Left ventricle myocardium inferior (tissue), 1 donor: ENCODE measurements around the gene VSTM2L. TPM values are rescaled to one million over a fixed set of nuclear protein-coding genes. Genes with fewer than 3 reads are reported as not detected.
"Not testable (repeated sequence)": the region's sequence is repeated elsewhere in the genome, so short reads cannot be mapped to it uniquely, and the experiment has no call there.

Source experiments
- DNase-seq: peaks from one replicate; pipeline ENCODE4 v3.0.0-alpha.2; 2020
- H3K27ac ChIP-seq: fragments of 200-600 bp; replicated peaks from 2 replicates; pipeline ENCODE4 v1.8.0; 2021
- H3K27me3 ChIP-seq: fragments of 200-600 bp; 2 replicates; pipeline ENCODE4 v1.8.0; 2021; ENCODE audit warnings: low read depth
- H3K36me3 ChIP-seq: fragments of 200-600 bp; 2 replicates; pipeline ENCODE4 v1.8.0; 2021
- H3K4me1 ChIP-seq: fragments of 200-600 bp; 2 replicates; pipeline ENCODE4 v1.8.0; 2021
- H3K4me3 ChIP-seq: fragments of 200-600 bp; 2 replicates; pipeline ENCODE4 v1.8.0; 2021; ENCODE audit warnings: mild to moderate bottlenecking, moderate library complexity
- H3K9me3 ChIP-seq: fragments of 200-600 bp; replicated peaks from 2 replicates; pipeline ENCODE4 v1.8.0; 2021
- CTCF ChIP-seq: fragments of 200-600 bp; IDR thresholded peaks from 2 replicates; pipeline ENCODE4 v1.8.0; 2021; ENCODE audit warnings: antibody characterized with exemption, mild to moderate bottlenecking, borderline replicate concordance
- intact Hi-C: fragments of 100-400 bp; cut with micrococcal nuclease; formaldehyde crosslinking; loops from one replicate; pipeline ENCODE4 v1.11.0; 2022
- long read RNA-seq: library from polyadenylated mRNA; unstranded; transcript quantifications from one replicate; pipeline ENCODE4 v2.0.0, GENCODE V29; 2021
- total RNA-seq: library from RNA; stranded (reverse); fragmentation: NEBNext Ultra II Directional; extraction: Animal tissue kit (Norgen Biotek cat#: 25700); gene quantifications from one replicate; pipeline ENCODE4 v1.2.1, GENCODE V29; 2021
- donor health status: DM: no; HTN: yes; CAD: no; lungs with severe emphysema.

The VSTM2L gene
- 50.3 TPM for total RNA-seq
- long read RNA-seq, transcript VSTM2L-203 (3 exons, 656 nt), result minor isoform, 8 of 78 reads
- long read RNA-seq, transcript VSTM2L-202 (4 exons, 1,959 nt), result major isoform, 40 of 78 reads
- long read RNA-seq, partial matches to known transcripts, result 25 of 78 reads
- long read RNA-seq, other reads (novel, unspliced or antisense), result 4 of 78 reads

GRCh38 chr20:37902504-37903313 lies at the start of gene VSTM2L:
VSTM2L (plus strand) TSS chr20:37903127; CDS start chr20:37903351, 224 bp downstream.
- no peak for DNase-seq
- peaks cover 93% of the 10 kb centered on the region for H3K27me3 ChIP-seq
- intact Hi-C loops, result no loop called here
- TF ChIP-seq CTCF, result no peak
- H3K36me3 ChIP-seq, result no peaks in the 10 kb centered on the region
- no peaks in the 10 kb centered on the region for H3K9me3 ChIP-seq
- peaks cover 29% of the 10 kb centered on the region for H3K4me1 ChIP-seq
- peak within 1 kb of the TSS; percentile 16 for H3K27ac ChIP-seq
- H3K4me3 ChIP-seq, result peak within 1 kb of the TSS; percentile 64

- DNase-seq, result no peak
- no peak for TF ChIP-seq CTCF
Measured at GRCh38 chr20:37853823-37854375, 49.0 kb upstream of the VSTM2L start.

GRCh38 chr20:37856034-37856433 lies 46.9 kb upstream of the VSTM2L start:
- intact Hi-C loops, H3K27ac ChIP-seq, DNase-seq, H3K4me3 ChIP-seq, H3K27me3 ChIP-seq, H3K9me3 ChIP-seq: not testable (repeated sequence)
- Histone ChIP-seq H3K4me1 (peaks cover 14% of the 10 kb centered on the region), H3K36me3 (peaks cover 40% of the 10 kb centered on the region)

More at GRCh38 chr20:37853823-37854375, 49.0 kb upstream of the VSTM2L start:
- intact Hi-C loops, result no loop called here
- no peak overlapping the region for H3K27ac ChIP-seq
- no peak overlapping the region for H3K4me3 ChIP-seq
- H3K27me3 ChIP-seq, result no peaks in the 10 kb centered on the region
- peaks cover 31% of the 10 kb centered on the region for H3K4me1 ChIP-seq
- peaks cover 31% of the 10 kb centered on the region for H3K36me3 ChIP-seq
- H3K9me3 ChIP-seq, result no peaks in the 10 kb centered on the region

- H3K4me1 ChIP-seq, result peaks cover 14% of the 10 kb centered on the region
- DNase-seq, result no peak
- H3K36me3 ChIP-seq, result peaks cover 45% of the 10 kb centered on the region
- no peak overlapping the region for H3K4me3 ChIP-seq
- peak overlapping the region; percentile 9 for H3K27ac ChIP-seq
- intact Hi-C loops, result no loop called here
- TF ChIP-seq CTCF, result no peak
- no peaks in the 10 kb centered on the region for H3K27me3 ChIP-seq
- no peaks in the 10 kb centered on the region for H3K9me3 ChIP-seq
Measured at GRCh38 chr20:37856932-37857660, 45.8 kb upstream of the VSTM2L start.

- no peak for DNase-seq
- Histone ChIP-seq H3K36me3 (peaks cover 43% of the 10 kb centered on the region), H3K4me3 (no peak overlapping the region), H3K4me1 (peaks cover 14% of the 10 kb centered on the region), H3K27ac (no peak overlapping the region), H3K9me3 (no peaks in the 10 kb centered on the region), H3K27me3 (no peaks in the 10 kb centered on the region)
- TF ChIP-seq CTCF, result no peak
- intact Hi-C loops, result no loop called here
Measured at GRCh38 chr20:37859406-37860171, 43.3 kb upstream of the VSTM2L start.
